Testis (tissue), 2 donors: Measurements from ENCODE around the gene ARHGEF3.

ENCODE experiments used
- CTCF ChIP-seq, 3 experiments: fragments of 450-650 bp in 2 of 3; fragments of 200-600 bp in 1 of 3; sonication (generic) in 1 of 3; IDR thresholded peaks; one replicate each; pipeline ENCODE4 v1.5.1; 2016 to 2019; ENCODE audit warnings: antibody characterized with exemption in 3 of 3, mild to moderate bottlenecking in 2 of 3, moderate library complexity in 1 of 3
- POLR2A ChIP-seq: fragments of 450-650 bp; IDR thresholded peaks from one replicate; pipeline ENCODE4 v1.6.1; 2017; ENCODE audit warnings: antibody characterized with exemption, mild to moderate bottlenecking, moderate library complexity

GRCh38 chr3:56790016-56790821 is 11.5 kb downstream of the ARHGEF3 start:
- no peak for TF ChIP-seq CTCF (IDR thresholded peaks at IDR 0.05)
- no peak for TF ChIP-seq POLR2A
